NK-92 treated with Interleukin-12 subunit alpha and Interleukin-12 subunit beta, amount 100 ng/mL, for 24 hours (cell line): Measurements from ENCODE around the gene ACOX3.
"Not testable (repeated sequence)": the region's sequence is repeated elsewhere in the genome, so short reads cannot be mapped to it uniquely, and the experiment has no call there.

Experiments used
- DNase-seq: peaks from one replicate; lab custom pipeline; 2025; lab: John Stamatoyannopoulos, UW

The ACOX3 gene

GRCh38 chr4:8387194-8387593 is 53.3 kb downstream of the ACOX3 start:
- no peak for DNase-seq

GRCh38 chr4:8386731-8387130 is 53.8 kb downstream of the ACOX3 start:
- no peak for DNase-seq

DNA sequence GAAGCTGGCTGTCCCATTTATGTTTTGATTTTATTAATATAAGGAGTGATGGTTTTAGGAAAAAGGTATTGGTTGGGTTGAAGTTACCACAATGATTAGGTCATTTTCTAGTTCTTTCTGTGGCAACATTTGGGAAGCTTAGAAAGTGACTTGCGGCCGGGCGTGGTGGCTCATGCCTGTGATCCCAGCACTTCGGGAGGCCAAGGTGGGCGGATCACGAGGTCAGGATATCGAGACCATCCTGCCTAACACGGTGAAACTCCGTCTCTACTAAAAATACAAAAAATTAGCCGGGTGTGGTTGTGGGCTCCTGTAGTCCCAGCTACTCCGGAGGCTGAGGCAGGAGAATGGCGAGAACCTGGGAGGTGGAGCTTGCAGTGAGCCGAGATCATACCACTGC is 54.4 kb downstream of the ACOX3 start:
- DNase-seq: not testable (repeated sequence)

DNA sequence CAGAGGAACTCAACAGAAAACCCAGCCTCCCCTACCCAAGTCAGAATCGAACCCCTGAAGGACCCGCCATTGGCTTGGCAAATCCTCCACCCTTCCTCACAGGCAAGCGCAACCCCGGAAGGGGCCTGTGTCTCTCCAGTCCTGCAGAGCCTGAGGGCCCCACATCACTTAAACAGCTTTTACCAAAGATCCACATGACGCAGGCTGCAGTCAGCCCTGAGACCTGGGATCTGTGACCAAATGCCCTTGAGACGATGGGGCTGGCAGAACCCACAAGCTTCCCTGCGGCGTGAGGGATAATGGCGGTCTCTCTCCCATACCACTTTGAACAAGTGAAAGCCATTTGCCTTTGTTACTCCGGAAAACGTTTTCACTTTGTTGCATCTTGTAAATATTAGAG is 54.9 kb downstream of the ACOX3 start:
- no peak for DNase-seq

DNA sequence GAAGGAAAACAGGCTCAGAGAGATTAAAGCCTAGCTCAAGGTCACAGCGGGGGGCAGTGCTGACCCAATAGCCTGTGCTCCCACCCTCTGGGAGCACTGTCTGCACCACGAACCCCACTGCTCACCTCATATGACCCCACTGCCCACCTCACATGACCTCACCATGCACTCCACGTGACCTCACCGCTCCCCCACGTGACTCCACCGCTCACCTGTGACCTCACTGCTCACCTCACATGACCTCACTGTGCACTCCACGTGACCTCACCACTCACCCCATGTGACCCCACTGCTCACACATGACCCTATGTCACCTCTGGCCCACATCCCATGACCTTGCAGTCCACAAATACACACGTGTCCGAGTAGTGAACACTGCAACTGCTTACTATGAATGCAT is 55.4 kb downstream of the ACOX3 start:
- no peak for DNase-seq

GRCh38 chr4:8384397-8385060 is 56.0 kb downstream of the ACOX3 start:
- DNase-seq: no peak

- DNase-seq: no peak
Observed at GRCh38 chr4:8383451-8384160, 56.9 kb downstream of the ACOX3 start.

- DNase-seq: no peak
Observed at GRCh38 chr4:8383016-8383415, 57.5 kb downstream of the ACOX3 start.

DNA sequence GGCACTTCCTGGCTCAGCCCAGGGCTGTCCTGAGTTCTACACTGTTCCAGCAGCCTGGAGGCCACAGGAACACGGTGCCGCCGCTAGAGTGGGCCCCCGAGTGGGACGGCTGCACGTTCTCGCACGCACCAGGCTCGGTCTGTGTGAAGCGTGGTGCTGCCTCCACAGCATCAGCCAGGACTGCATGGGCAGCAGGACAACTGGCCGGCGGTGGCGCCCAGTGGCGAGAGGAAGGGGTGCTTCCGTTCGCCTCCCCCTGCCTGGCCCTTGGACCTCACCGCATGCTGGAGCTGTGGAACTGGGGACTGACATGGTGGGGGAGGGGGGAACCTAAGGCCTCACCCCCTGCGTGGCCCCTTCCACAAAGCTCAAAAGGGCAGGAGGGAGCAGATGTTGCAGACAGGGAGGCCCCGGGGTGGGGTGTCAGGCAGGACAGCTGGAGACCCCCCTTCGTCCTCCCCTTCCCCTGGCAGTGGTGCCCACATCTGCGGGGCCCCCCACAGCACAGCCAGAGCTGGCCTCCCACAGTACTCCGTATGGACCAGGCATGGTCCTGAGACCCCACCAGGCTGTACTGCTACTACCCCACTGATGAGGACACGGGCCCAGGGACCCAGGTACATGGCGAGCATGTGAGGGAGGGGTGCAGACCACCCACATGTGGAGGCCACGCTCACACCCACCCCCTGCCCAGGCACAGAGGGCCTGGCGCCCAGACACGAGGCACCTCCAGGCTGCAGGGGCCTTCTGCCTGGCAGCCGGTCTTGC is 58.5 kb downstream of the ACOX3 start:
- no peak for DNase-seq

DNA sequence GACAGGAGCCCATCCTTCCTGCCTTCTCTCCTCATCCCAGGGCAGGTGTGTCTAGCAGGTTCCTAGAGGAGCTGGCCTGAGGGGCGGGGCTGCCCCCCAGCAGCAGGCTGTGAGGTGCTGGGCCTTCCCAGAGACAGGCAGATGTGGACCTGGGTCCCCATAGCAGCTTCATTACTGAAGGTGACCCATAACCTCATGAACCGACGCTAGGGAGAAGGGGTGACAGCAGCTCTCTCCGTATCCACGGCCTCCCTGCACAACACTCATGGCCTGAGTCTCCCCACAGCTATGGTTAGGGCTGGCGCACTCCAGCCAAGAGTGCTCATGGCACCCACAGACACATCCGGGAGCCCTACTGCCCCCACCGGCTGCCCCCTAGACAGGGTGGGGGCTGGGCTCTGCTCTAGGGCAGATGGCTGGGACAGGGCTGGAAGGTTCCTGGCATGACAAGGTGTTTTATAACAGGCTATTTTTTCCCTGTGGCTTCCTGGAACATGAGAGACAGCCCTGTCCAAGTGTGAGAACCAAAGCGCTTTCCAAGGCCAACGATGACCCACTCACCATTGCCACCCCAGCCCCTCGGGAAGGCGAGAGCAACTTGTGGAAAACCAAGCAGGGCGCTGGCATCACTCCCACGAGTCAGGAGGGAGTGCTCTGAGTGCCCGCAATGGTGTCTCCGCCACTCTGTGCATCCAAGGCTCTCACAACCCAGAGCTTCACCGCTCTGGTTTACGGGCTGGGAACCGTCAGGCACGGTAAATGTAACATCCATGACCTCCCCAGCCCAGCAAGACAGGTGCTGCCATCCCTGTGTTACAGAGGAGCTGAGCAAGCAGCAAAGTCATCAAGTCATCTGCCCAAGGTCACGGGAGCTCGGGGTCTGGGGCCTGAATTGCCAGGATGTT is 59.8 kb downstream of the ACOX3 start:
- no peak for DNase-seq

- no peak for DNase-seq
Observed at GRCh38 chr4:8379771-8380170, 60.8 kb downstream of the ACOX3 start.

GRCh38 chr4:8379281-8379680 is 61.2 kb downstream of the ACOX3 start:
- DNase-seq: no peak

DNA sequence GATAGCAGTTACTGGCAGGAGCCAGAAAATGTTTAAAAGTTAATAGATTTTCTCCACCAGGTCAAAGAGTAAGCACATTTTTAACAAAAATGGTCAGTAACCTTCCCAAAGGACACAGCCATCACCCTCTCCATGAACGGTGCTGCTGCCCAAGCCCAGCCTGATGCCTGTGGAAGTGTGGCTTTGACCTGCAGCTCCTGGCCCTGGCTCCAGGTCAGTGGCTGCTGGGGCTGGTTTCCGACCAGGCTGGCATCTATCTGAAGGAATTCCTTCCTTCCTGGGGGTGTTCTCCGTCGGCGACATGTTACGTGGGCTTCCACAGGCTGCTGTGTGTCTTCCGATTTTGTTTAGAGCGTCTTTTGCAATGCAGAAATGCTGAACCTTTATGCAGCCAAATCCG is 61.7 kb downstream of the ACOX3 start:
- DNase-seq: no peak

GRCh38 chr4:8378101-8378724 is 62.3 kb downstream of the ACOX3 start:
- DNase-seq: no peak

DNA sequence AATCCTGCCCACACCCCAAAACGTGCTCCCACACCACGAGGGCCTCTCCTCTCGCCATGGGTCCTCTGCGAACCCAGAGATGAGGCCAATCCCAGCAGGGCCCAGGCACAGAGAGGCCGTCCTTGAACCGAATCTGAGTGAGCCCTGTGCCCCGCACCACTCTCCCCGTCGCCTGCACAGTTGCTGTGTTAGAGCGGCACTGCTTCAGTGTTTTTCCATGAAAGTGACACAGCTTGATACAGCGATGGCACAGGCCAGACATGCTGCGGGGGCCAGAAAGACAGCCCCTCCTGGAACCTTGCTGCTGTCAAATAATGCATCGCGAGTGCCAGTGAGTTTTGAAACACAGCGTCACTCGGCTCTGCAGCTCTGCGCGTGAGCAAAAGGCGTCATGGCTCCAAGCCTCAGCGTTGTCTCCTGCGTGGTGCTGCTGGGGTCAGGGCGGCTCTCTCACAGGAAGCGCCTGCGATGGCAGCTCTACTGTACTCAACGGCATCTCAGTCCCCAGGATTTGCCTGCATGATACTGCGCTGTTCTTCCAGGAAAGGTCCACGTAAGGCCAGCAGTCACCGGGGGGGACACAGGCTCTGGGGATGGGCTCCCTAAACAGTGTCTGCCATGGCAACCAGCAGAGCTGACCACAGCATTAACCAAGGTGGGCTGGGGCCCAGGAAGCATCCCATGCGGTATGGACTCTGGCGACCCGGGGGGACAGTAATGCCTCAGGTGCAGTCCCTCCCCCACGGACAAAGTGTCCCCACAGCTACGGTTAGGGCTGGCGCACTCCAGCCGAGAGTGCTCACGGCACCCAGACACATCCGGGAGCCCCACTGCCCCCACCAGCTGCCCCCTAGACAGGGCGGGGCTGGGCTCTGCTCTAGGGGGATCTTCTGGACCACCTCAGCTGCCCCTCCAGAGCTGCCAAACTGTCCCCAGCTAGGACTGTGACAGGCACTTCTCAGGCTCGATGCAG is 63.1 kb downstream of the ACOX3 start:
- no peak for DNase-seq

DNA sequence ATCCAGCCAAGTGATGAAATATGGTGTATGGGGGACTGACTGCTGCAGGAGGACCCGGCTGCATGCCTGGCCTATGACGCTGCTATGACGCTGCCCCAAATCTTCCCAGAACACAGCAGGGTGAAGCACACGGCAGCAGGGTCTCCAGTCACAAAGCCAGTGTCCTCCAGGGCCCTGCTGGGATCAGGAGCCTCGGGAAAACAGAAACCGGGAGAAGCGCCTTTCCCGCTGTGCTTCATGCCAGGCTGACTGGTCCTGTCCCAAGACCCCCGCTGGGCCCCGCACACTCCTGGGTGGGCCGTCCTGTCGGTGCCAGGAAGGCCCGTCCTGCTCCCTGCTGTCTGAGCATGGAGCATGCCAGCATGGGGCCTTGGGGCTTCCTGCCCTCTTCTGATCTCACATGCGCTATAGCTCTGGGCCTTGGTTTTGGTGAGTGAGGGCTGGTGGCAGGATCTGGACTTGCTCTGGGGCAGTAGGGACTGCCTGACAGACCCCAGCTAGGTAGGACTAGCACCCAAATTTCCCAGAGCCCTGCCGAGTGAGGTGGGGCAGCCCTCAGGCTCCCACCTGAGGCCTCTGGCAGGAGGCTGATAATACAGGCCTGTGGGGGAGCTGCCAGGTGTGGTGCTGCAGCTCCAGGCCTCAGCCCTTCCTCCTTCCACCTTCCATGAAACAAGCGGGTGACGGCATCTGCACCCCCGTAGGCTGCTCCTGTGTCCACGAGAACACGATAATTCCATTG is 64.0 kb downstream of the ACOX3 start:
- no peak for DNase-seq

GRCh38 chr4:8374851-8375649 is 65.5 kb downstream of the ACOX3 start:
- no peak for DNase-seq

DNA sequence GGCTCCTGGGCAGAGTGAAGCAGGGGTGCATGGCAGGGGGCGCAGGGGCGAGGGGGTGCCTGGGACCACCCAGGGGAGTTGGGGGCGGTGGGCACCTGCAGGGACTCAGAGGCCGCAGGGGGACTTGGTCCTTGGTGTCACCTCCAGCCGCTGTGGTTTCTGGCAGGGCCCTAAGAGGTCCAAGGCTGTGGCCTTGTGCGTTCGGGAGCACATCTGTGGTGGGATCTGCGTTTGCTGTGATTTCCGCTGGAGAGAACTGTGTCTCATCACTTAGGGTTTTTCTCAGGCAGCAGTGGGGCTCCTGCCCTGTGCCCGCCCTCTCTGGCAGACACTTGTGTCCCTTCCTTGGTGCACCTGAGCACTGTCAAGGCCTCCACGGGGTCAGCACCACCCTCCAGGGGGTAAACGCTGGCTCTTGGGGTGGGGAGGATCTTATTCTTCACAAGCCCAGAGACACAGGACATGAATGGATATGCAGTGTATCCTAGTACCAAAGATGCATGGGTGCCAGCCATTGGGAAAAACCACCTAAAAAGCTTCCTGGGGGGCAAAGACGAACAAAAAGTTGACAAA is 66.5 kb downstream of the ACOX3 start:
- no peak for DNase-seq
